NCI-H2196 treated with DMSO at 0.1 percent for 48 hours (cell line): ENCODE data around the gene PRICKLE2.

ENCODE experiments used
- DNase-seq: peaks from one replicate; lab custom pipeline; 2025; ENCODE audit not compliant: unreplicated experiment; lab: John Stamatoyannopoulos, UW

PRICKLE2 gene

DNA sequence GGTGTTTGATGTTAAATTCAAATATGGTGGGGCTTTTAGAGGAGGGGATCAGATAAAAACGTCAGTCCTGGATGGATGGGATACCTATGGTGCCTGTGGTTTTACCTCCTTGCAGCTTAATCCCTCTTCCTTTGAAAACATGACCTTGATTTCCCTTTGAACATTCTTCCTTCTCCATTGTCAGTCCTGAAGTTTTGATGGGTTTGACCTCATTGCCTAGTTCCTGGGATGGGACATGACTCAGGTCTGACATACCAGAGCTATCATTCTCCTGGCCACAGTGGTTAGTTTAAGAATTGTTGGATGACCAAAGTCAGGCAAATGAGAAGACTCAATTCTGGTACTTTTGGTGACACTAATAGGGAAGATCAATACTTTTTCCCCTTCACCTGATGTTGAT, 87.2 kb downstream of the PRICKLE2 start:
- no peak for DNase-seq

GRCh38 chr3:64134882-64135281, 90.4 kb downstream of the PRICKLE2 start:
- no peak for DNase-seq

DNA sequence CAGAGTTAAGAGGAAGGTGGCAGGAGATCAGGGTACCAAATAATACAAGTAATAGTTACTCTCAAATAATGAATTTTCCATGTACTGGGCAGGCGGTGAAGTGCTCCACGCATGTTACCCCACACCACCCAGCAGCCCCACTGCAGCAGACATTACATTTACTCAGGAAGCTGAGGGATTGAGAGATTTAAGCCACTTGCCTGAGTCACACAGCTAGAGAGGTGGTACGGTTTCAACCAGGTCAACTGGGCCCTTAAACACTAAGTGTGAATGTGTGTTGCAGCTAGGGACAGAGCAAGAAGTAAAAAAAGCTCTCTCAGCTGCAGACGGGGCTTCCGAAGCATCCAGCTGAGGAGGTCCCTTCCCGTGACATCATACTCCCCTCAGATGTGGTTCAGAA, 91.3 kb downstream of the PRICKLE2 start:
- DNase-seq = no peak

- DNase-seq = no peak
These were observed 92.0 kb downstream of the PRICKLE2 start for GRCh38 chr3:64133272-64133671.

DNA sequence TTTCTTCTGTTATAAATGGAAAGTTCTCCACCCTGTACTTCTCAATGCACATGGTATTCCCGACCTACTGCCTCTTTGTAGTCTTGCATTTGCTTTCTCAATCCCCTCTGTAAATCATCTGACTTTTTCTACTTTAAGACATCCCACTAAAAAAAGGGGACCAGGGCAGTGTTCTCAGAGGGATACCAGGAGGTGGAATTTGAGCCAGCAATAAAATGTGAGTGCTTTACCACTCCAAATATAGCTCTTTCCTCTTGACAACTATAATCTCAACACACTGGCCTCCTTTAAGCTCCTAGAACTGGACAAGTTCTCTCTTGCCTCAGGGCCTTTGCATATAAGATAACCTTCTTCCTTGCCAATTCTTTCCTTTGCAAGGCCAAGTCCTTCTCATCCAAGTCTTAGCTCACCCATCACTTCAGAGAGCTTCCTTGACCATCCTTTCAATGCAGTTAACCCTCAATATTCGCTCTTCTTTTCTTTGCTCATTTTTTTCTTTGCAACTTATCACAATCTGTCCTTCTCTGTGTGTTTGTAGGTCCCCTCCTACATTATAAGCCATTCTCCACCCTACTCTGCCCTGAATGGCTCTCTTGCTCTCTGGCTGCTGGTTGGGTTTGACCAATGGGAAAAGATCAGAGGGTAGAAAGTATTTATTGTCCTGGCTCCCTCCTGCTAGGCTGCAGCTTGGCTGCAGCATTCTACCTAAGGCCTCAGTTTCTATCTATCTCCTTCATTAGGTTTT, 93.4 kb downstream of the PRICKLE2 start:
- DNase-seq = no peak

- DNase-seq = no peak
These were observed 94.8 kb downstream of the PRICKLE2 start for GRCh38 chr3:64130436-64130835.

DNA sequence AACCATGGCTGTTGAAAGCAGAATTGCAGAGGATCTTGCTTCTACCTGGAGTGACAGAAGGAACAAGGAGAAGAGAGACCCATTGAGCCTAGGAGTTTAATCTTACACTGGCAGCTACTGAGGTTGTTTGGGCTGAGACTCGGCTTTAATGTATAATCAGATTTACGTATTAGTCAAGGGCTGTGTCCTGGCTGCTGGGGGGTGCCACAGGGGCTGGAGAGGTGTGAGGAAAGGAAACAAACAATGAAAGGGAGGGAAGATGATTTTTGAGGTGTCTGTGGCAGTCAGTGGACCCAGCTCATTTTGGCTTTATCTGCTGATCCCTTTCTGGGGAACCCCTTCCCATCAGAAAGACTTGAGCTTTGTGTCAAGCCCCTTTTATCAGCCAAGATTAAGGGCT, 95.7 kb downstream of the PRICKLE2 start:
- no peak for DNase-seq

- DNase-seq = no peak
These were observed 96.2 kb downstream of the PRICKLE2 start for GRCh38 chr3:64129106-64129505.

GRCh38 chr3:64125561-64125960, 99.7 kb downstream of the PRICKLE2 start:
- DNase-seq = no peak

GRCh38 chr3:64123931-64124330, 101.3 kb downstream of the PRICKLE2 start:
- no peak for DNase-seq

DNA sequence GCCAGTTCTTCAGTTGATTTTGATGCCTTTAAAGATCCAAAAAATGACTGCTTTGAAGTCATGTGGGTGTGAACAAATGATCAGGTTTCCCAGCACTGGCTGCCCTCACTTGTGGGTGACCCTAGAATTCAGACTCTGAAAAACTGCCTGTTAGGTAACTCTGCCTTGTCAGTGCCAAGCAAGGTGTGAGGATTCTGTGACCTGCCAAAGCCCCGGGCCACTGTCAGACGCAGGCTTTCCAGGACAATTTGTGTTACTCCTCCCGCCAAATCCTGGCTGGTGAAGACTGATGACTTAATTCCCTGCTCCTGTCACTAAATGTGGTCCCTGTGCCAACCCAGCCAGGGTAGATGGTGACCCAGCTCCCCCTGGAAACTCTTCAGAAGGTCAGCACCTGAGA, 102.8 kb downstream of the PRICKLE2 start:
- DNase-seq = no peak

DNA sequence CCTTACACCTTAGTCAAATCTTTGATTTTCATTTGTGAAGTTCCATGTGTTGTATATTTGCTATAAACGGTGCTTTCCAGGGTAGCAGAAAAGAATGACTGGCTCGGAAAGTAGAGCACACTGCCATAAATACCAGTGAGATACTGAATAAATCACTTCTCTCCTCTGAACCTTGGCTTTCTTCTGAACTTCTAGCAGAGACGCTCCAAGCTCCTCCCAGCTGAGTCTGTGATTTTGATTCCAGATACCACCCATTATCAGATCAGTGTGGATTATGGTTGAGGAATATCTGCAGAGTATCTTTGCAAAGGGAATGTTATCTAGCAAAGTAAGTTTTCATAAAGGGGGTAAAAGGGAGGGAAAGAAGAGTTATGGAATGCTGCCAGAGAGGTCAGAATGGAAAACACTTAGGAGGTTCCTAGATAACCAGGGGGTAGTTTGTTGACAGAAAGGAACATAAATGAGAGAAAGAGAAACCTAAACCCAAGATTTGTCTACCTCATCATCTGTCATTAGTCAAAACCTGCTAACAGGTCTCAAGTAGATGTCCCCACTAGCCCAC, 103.4 kb downstream of the PRICKLE2 start:
- DNase-seq = no peak

- DNase-seq = no peak
These were observed 104.4 kb downstream of the PRICKLE2 start for GRCh38 chr3:64120876-64121275.

DNA sequence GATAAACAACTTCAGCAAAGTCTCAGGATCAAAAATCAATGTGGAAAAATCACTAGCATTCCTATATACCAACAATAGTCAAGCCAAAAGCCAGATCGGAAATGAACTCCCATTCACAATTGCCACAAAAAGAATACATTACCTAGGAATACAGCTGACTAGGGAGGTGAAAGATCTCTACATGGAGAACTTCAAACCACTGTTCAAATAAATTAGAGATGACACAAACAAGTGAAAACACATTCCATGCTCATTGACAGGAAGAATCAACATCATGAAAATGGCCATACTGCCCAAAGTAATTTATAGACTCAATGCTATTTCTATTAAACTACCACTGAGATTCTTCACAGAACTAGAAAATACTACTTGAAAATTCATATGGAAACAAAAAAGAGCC, 107.8 kb downstream of the PRICKLE2 start:
- DNase-seq = no peak

GRCh38 chr3:64114651-64115050, 110.6 kb downstream of the PRICKLE2 start:
- no peak for DNase-seq

- DNase-seq = no peak
These were observed 113.4 kb downstream of the PRICKLE2 start for GRCh38 chr3:64111872-64112271.

GRCh38 chr3:64111083-64111482, 114.2 kb downstream of the PRICKLE2 start:
- DNase-seq = no peak

- no peak for DNase-seq
These were observed 115.2 kb downstream of the PRICKLE2 start for GRCh38 chr3:64110071-64110470.

- DNase-seq = no peak
These were observed 115.8 kb downstream of the PRICKLE2 start for GRCh38 chr3:64109438-64109837.

- no peak for DNase-seq
These were observed 116.4 kb downstream of the PRICKLE2 start for GRCh38 chr3:64108784-64109317.

DNA sequence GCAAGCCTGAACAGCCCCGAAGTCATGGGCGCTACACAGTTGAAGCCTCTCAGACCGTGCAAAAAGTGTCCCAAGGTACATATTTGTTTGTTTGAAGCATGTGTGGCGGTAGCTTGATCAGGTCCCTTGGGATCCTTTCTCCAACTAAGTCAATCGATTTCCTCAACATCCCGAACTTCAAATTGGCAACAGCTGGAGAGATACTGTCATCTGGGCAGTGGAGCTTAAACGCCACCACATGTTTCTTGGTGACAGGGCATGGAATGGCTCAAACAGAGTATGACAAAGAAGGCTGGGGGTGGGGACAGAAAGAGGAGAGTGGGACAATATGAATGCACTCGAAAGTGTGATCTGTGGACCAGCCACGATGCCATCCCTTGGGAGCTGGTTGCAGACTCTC, 117.0 kb downstream of the PRICKLE2 start:
- DNase-seq = no peak

DNA sequence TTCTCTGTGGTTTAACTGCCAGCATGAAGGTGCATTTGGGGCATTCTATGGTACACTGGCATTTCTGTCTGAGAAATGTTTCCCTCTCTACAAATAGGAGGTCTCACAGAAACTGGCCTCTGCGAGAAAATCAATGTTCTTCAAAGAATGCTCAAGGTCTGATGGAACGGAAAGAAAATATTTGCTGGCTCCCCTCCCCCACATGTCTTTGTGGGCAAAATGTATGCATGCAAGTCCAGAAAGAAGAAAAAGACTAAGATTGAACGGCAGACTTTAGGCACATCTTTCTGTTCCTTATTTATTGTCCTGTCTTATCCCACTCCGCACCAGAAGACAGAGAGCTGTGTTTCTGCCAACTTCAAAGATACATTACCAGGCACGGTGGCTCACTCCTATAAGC, 118.1 kb downstream of the PRICKLE2 start:
- DNase-seq = no peak

GRCh38 chr3:64105816-64106215, 119.5 kb downstream of the PRICKLE2 start:
- DNase-seq = no peak
